Amniotic epithelial cell (primary cell): ENCODE results near the gene DCBLD2.
"Not testable (repeated sequence)": the region's sequence is repeated elsewhere in the genome, so short reads cannot be mapped to it uniquely, and the experiment has no call there.

Source experiments
- DNase-seq: peaks from one replicate; pipeline ENCODE4 v3.0.0-alpha.2; 2010; ENCODE audit warnings: low read depth

The DCBLD2 gene

DNA sequence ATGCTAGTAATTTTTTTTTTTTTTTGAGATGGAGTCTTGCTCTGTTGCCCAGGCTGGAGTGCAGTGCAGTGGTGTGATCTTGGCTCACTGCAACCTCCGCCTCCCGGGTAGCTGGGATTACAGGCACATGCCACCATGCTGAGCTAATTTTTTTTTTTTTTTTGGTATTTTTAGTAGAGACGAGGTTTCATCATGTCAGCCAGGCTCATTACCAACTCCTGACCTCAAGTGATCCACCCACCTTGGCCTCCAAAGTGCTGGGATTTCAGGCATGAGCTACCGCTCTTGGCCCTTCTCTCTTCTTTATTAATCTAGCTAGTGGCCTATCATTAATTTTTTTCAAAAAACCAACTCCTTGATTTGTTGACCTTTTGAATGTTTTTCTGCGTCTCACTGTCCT lies 70.4 kb downstream of the DCBLD2 start:
- DNase-seq = not testable (repeated sequence)

DNA sequence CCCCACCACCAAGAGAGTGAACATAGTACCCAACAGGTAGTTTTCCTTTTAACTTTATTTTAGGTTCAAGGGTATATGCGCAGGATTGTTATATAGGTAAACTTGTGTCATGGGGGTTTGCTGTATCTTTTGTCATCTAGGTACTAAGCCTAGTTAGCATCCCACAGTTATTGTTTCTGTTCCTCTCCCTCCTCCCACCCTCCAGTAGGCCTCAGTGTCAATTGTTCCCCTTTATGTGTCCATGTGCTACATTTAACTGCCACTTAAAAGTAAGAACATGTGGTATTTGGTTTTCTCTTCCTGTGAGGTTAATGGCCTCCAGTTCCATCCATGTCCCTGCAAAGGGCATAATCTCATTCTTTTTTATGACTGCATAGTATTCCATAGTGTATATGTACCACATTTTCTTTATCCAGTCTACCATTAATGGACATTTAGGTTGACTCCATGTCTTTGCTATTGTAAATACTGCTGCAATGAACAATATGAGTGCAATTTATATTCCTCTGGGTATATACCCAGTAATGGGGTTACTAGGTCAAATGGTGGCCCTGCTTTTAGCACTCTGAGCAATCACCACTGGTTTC lies 72.2 kb downstream of the DCBLD2 start:
- DNase-seq = no peak

DNA sequence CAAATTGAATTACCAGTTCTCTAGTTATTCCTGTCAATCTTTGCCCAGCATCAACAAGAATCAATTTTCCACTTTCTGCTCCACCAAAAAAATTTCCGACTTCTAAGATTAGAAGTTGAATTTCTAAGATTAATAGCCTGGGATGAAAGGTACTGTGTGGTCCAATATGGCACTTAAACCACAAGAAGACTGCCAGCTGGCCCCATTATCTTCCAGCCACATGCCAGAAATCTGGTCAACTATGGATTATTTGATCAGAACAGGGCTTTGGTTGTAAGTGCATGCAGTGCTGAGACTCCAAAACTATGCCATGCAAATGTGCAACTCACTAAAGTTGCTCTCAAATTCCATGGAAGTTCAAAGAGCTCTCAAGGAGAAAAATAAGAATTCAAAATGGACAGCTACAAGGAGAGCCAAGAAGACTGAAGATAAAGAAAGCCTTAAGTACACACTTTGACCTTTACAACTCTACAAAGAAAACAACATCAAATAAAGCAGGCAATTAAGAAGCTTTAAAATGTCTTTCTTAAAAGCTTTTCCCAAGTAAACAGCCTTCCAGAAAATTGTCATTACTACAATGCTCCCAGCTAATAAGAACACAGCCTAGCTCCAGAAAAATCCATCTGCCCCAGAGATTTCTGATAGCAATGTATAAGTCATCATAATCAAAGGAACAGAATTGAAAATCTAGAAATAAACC lies 74.1 kb downstream of the DCBLD2 start:
- no peak for DNase-seq

DNA sequence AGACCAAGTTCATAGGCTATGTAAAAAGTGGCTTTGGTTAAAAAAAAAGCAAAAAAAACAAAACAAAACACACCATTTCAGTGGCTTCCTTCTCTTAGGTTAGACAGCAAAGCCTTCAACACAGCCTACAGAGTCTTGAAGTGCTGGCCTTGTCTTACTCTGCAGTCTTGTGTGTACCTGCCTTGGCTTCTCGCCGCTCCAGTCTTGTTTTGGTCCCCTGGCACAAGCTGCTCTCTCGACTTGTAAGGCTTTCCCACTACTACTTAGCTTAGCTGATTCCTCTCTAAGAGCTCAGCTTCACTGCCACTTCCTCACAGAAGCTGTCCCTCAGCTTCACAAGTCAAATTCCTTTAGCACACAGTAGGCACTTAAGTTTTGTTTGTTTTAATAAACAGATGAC lies 75.4 kb downstream of the DCBLD2 start:
- no peak for DNase-seq

DNA sequence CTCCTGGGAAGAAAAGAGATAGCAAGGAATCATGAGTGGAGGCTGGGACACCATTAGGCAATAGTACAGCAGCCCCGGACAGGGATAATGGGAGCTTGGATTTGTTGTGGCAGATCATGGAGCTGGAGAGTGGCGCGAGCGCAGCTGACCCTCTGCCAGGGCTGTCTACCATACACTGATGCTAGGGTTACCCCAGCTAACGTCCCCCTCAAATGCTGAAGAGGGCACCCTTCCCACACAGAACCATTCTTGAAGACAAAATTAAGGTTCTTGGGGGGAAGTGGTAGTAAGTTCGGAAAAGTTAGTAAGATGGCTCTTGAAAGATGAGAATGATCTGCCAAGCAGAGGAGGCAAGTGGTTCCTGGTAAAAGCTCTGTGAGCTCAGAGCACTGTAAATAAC lies 77.2 kb downstream of the DCBLD2 start:
- peak; percentile 19 for DNase-seq

DNA sequence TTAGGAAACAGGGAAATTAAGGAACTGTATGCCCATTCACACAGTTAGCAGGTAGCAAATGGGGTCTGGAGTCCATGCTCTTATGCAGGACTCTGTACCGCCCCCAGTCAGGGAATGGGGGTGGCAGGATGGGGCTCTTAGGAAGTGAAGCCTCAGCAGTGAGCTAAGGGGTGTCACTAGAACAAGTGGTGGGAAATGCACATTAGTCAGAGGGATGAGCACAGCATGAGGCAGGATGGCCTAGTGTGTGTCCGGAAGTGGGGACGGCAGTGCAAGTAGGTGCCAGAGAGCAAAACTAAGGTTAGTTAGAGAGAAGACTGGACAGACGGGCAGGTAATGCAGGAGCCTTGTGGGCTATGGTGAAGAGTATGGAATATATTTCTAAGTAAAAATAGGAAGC lies 77.7 kb downstream of the DCBLD2 start:
- DNase-seq = no peak

DNA sequence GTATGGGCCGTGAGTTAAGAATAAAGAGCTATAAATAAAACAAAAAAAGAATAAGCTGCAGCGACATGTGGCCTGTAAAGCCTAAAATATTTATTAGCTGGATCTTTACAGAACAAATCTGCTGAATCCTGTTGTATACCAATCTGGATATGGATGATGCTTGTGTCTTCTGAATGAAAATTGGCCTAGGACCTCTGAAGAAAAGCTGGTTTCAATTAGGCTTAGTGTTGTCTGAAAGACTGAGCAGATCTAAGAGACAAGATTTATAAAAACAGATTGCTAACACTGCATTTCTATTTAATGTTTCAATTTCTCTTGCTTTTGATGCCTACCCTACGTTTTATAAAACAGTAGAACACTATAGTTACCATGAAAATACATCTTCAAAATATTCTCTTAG lies 80.4 kb downstream of the DCBLD2 start:
- no peak for DNase-seq

DNA sequence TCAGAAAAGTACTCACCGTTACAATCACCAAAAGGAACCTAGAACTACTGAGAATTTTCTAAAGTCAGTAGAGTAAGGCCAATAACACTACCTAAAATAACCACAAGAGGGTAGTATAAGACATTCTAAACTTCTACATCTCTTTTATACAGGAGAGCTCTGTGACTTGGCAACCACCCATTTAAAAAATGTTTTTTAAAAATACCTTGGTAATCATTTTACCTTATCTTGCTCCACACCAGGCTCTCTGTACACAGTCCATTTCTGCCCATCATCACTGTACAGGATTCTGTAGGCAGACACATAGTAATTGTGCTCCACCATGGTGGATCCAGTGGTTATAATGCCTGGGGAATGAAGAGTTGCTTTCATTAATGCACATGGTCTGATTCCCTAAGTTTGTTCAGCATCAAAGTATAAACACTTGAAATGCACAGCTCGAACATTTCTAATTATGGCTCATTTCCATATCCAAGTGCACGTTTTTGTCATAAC lies 83.9 kb downstream of the DCBLD2 start:
- peak; percentile 60 for DNase-seq

DNA sequence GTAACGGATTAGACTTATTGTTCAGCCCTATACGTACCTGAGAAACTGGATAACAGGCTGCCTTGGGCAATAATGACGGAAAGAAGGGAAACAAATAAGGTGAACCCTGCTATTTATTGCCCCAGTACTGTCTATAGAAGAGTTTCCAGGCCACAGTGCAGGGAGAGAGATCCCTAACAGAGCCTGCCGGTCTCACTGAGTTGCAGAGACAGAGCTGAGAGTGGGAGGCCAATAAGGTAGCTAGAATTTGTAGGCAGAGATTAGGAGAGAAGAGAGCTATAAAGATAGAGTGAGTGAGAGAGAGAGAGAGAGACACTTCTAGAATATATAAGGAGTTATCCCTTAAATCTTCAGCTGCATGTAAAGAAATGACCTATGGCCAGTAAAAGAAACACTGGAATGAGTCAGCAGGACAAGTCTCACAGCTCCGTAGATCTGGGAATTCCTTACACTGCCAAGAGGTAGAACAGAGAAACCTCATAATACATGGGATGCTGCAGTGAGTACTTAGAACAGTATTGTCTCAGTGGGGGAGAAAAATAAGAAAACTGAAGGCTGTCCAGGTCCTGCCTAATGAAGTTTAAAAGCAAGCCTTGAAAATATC lies 86.6 kb downstream of the DCBLD2 start:
- DNase-seq = peak; percentile 77

DNA sequence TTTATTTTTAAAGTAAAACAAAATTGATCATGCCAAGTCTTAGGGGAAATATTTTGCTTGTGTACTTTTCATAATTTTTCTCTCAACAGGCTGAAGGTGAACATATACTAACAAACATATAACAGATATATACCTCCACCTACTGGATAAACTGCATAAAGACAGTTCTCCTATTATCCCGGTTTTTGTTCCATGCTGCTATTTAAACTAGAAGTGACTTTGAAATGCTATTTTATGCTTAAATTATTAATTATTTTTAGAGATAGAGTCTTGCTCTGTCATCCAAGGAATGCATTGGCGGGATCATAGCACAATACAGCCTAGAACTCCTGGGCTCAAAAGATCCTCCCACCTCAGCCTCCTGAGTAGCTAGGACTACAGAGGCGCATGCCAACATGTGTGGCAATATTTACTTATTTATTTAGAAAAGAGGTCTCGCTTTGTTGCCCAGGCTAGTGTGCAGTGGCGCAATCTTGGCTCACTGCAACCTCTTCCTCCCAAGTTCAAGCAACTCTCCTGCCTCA lies 88.6 kb downstream of the DCBLD2 start:
- DNase-seq = peak; percentile 58

DNA sequence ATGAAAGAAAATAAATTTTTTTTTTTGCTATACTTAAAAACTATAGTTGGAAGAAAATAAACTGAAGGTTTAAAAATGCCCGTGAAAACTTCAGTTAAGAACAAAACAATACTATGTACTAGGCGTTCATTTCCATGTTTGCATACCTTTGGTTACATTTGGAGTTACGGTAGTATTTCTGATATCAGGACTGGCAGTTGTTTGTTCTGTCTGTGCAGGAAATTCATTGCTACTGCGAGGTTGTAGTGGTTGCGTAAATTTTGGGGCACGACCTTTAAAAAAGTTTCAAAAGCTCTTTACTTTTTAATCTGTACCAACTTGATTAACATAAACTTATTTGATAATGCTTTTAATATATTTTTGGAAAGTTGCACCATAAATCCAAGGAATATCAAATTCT lies 90.4 kb downstream of the DCBLD2 start:
- DNase-seq = peak; percentile 56

DNA sequence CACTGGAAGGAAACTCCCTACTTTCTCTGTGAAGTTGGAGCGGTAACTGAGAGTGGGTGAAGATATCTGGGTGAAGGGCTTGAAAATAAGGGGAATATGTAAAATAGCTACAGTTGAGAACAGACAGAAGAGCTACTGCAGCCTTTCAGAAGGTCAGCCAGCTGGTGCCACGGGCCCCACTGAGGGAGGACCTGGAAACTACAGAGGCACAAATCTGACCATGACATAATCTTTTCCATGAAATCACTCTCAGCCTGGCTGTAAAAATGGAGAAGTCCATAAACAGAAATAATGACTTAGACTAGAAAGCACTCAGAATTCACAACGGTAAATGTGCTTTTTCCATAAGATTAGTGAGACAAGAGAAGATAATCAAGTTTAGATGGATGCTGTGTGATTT lies 91.9 kb downstream of the DCBLD2 start:
- DNase-seq = peak; percentile 17

DNA sequence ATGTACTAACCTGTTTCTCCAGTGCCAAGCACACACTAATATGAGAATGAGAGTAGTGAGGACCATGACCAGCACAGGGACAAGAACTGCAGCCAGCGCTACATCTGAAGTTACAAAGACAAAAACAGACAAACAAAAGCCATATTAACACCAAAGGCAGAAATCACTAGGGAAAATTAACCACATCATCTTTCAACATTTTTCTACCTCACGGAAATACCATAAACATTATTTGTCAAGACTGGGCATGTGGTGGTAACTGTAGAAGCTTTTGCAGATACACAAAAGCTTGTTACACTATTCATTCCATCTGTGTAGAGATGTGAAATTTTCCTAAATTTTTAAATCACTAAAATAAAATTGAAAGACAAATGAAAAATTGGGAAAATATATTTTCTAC lies 93.4 kb downstream of the DCBLD2 start:
- peak; percentile 41 for DNase-seq

DNA sequence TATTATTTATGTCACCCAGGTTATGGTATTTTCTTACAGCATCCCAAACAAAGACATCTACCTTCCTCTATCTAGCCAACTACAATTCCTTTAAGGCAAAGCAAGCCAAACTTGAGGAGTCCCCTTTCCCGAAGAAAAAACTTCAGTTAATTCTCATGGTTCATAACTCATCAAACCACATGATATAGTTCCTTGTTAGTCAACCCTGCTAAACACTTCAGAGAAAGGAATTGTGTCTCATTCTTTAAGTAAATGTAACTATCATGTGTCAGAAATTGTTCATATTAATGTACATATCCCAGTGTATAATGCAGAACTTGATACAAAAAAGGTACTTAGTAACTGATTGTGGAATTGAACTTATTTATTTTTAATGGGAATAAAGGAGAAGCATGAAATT lies 93.9 kb downstream of the DCBLD2 start:
- no peak for DNase-seq

DNA sequence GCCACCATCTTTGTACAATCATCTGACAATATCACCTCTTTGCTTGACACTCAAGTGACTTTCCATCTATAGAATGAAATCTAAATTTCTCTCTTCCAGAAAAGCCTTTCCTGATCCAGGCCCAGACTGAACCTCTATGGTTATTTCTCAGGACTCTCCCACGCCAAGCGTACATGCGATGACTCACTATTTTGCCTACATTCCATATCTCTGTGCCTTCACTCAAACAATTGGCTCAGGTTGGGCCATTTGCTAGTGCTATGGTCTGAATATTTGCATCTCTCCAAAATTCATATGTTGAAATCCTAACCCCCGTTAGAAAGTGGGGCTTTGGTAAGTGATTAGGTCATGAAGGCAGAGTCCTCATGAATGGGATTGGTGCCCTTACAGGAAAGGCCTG lies 94.5 kb downstream of the DCBLD2 start:
- DNase-seq = peak; percentile 80

DNA sequence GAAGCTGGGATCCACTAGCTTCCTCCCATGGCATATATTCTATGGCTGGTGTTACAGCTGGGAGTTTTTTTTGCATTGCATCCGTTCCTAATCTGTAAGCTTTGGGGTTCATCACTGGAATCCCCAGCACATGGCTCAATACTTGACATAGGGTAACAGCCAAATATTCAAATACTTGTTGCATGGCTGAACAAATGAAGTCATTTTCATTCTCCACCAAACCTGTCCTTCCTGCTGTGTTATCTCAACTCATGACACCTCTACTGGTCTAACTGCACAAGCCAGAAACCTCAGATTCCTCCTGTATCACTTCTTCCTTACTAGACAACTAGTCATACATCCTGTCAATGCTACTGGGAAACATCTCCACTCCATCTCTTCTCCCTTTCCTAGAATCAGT lies 95.0 kb downstream of the DCBLD2 start:
- peak; percentile 50 for DNase-seq

DNA sequence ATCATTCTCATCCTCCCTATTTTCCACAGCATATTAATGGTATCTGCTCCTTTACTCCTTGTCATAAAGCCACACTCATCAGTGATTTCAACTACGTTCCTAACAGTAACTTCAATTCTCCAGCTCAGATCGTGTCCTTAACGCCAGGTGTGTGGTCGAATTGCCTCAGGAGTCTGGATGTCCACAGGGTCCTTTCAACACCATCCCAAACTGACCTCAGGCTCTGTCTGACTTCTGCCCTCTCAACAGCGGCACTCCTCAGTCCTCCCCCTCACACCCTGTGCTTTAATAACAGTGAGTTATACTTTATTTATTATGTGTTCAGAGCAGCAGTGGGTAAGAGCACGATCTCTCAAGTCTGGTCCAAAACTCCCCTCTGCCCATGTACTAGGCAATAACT lies 95.9 kb downstream of the DCBLD2 start:
- no peak for DNase-seq

DNA sequence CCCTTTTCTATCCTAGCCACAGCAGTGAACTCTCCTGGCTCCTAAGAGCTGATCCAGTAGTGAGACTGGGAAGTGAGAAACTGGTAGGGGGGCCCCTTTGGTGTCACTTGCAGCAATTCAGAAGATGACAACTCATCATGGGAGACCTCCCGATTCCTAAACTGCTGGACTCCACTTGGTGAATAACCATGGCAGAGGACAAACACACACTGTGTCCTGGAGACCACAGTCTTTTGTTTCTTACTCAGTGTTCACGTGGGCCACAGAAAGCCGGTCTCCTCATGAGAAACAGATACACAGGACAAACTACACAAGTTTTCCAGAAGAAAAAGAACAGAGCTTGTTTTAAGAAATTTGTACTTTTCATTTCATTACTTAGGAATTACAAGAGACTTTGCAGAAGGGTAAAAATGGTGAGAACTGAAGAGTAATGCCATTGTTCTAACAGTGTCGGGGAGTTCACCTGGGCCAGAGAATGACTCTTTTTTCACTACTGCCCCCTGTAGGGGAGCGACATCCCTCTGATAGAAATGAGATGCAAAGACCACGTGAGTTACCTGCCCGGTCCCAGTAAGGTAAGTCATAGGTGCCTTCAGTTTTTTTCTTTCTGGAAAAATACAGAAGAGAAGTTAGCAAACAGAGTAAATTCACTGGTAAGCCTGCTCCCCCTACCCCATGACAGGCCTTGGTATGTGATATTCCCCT lies 100.3 kb downstream of the DCBLD2 start:
- DNase-seq = no peak

DNA sequence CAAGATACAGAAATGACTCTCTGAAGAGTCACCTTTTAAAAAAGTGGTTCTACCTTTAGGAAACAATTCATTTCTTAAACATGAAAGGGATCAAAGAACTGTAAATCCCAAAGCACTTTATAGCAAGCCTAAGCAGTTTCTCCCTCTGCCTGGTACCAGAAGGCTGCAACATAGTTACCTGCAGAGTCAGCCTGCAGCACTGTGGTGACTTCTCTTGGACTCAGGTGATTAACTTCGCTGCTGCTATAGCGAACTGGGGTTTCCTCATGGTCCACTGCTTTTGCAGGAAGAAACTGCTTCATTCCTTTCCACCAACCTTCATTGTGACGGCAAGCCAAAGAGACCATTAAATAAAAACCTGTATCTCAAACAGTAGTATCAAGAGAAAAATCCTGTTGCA lies 101.1 kb downstream of the DCBLD2 start:
- no peak for DNase-seq

DNA sequence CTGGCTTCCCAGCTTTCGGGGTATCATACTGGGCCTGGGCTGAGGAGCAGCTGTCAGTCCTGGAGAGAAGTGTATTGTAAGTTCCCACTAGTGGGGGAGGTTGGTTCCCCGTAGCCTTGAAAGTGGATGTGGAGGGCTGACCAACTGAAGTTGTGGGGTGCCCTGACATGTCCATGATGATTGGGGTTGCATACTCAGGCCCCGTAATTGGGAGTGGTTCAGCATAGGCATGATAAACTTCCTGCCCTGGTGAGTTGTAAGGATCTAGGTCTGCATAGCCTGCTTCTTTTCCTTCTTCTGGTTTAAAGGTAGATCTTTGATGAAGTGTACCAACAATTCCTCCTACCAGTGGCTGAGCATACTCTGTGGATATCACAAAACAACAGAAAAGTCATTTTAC lies 102.0 kb downstream of the DCBLD2 start:
- no peak for DNase-seq

DNA sequence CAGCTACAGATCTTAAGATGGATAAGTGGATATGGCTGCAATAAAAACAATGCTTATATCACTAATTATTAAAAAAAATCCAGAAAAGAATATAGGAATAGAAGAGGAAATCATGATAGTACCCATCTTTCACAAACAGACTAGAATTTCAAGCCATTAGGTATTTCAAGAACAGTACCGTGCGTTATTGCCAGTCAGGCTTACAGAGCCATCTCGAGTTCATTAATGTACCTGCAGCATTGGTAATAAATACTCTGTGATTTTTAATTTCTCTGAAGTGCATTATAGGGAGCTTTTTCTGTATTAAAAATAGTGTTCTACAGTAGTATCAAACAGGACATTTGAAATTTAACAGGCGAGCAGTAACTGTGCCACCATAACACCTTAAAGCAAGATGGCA lies 102.7 kb downstream of the DCBLD2 start:
- no peak for DNase-seq

DNA sequence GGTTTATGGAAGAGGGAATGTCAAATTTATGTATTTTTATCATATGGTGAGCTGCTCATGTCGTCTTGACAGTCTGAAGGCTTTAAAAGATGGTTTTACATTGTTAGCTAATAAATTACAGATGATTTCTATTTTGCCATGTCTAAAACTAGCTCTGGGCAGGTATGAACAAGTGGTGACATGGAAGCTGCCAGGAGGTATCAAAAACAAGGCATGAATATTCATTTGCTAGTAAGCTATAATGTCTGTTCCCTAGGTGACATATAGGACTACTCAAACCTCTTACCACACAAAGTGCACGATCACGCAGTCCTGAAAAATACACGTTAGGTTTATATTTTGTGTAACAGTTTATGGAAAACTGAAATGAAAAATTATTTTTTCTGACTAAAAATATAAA lies 103.6 kb downstream of the DCBLD2 start:
- no peak for DNase-seq

DNA sequence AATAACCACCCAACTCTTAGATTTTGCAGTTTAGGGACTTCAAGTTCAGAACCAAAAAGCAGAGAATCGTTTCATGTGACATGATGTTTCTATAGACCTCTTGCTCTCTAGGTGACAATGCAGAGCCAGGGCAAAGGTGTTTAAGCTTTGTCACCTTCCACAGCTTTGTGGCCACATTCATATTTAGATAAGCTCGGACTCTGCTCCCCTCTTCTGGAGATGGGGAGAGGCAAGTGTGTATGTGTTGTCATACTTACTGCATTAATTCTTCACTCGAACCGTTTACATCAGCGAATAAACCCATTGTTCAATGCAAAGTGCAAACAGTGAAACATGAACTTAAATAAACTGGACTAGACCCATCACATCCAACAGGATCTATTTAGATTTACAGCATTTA lies 105.2 kb downstream of the DCBLD2 start:
- DNase-seq = no peak
